ACC112 (cell line): ENCODE data around the gene CDH22.

ENCODE experiments used
- H2AFZ ChIP-seq: fragments of 200-600 bp; sonication (generic); one replicate; pipeline ENCODE4 v1.6.0; 2017; ENCODE audit warnings: antibody characterized with exemption, low read length; ENCODE audit not compliant: unreplicated experiment
- H3K27ac ChIP-seq: fragments of 200-600 bp; sonication (generic); 2 replicates; pipeline ENCODE4 v1.5.1; 2014; ENCODE audit warnings: low read depth, mild to moderate bottlenecking, antibody characterized with exemption, low read length, moderate library complexity
- H3K27me3 ChIP-seq: fragments of 200-600 bp; sonication (generic); 2 replicates; pipeline ENCODE4 v1.6.1; 2014; ENCODE audit warnings: mild to moderate bottlenecking, antibody characterized with exemption, low read length, moderate library complexity, mixed read lengths; ENCODE audit not compliant: insufficient read depth
- H3K36me3 ChIP-seq: fragments of 200-600 bp; sonication (generic); 2 replicates; pipeline ENCODE4 v1.6.1; 2016; ENCODE audit warnings: mild to moderate bottlenecking, antibody characterized with exemption, low read length, moderate library complexity, mixed read lengths; ENCODE audit not compliant: insufficient read depth
- H3K4me1 ChIP-seq: fragments of 200-600 bp; sonication (generic); one replicate; pipeline ENCODE4 v1.6.1; 2016; ENCODE audit warnings: low read length, mixed read lengths; ENCODE audit not compliant: insufficient read depth, unreplicated experiment, control insufficient read depth
- H3K4me3 ChIP-seq: fragments of 200-600 bp; sonication (generic); 2 replicates; pipeline ENCODE4 v1.5.1; 2014; ENCODE audit warnings: mild to moderate bottlenecking, low read depth, low read length
- H3K79me2 ChIP-seq: fragments of 200-600 bp; sonication (generic); one replicate; pipeline ENCODE4 v1.6.0; 2016; ENCODE audit warnings: low read length; ENCODE audit not compliant: control insufficient read depth, unreplicated experiment, insufficient read depth

CDH22 gene

DNA sequence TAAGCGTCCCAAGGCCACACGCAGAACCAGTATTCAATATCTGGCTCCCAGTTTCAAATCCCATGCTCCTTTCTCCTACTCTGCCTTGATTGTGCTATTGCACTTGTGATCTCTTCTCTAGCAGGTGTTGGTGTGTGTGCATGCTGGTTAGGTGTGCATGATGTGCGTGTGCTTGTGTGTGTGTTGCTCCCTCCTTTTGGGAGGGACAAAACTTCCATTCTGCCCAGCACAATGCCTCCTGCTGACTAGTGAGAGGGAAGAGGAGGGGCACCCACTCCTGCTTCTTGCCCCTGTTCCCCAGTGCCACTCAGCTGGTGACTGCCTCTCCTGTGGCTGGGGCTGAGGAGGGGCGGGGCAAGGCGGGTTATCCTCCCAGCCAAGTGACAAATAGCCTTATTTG, 170.5 kb downstream of the CDH22 start:
- Histone ChIP-seq H3K79me2 (no peaks in the 10 kb centered on the region), H3K27me3 (peaks cover 60% of the 10 kb centered on the region), H2AFZ (no peak overlapping the region), H3K4me1 (no peaks in the 10 kb centered on the region), H3K4me3 (no peak overlapping the region), H3K36me3 (no peaks in the 10 kb centered on the region), H3K27ac (no peak overlapping the region)

DNA sequence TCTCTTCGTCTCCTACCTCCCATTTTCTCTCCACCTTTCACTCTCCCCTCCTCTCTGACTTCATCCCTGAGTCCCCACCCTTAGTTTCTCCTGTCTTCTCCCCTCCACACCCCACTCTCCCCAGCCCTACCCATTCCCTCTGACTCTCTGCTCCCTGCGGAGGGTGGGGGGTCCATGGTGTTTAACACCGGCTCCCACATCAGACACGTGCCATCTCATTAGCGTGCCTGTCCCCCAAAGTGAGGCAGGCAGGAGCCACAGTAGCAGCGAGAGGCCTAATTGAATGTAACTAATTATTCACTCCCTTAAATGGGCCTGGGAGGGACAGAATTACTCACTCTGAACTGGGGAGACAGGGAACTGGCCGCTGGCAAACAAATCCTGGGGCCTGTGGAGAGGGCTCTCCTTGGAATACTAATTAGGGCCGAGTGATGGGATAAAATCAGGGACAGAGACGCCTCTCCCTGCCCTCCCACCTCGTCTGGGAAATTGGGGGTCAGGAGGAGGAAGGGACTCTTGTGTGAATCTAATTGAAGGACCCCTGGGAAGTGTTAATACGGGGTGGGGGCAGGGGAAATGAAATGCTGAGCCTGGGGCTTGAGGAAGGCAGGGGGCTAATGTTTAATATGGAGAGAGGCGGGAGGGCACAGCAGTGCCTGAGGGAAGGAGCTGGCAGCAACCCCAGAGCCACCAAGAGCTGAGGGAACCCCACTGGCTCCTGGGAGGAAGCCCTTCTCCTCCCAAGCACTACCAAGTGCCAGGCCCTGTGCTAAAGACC, 172.3 kb downstream of the CDH22 start:
- no peaks in the 10 kb centered on the region for H3K4me1 ChIP-seq
- no peak overlapping the region for H3K4me3 ChIP-seq
- H3K27ac ChIP-seq, result no peak overlapping the region
- H3K79me2 ChIP-seq, result no peaks in the 10 kb centered on the region
- H2AFZ ChIP-seq, result no peak overlapping the region
- H3K36me3 ChIP-seq, result no peaks in the 10 kb centered on the region
- peaks cover 52% of the 10 kb centered on the region for H3K27me3 ChIP-seq

GRCh38 chr20:46134716-46135115, 173.6 kb downstream of the CDH22 start:
- H3K27ac ChIP-seq, result no peak overlapping the region
- H3K4me1 ChIP-seq, result no peaks in the 10 kb centered on the region
- H3K4me3 ChIP-seq, result no peak overlapping the region
- no peaks in the 10 kb centered on the region for H3K36me3 ChIP-seq
- peaks cover 51% of the 10 kb centered on the region for H3K27me3 ChIP-seq
- H2AFZ ChIP-seq, result no peak overlapping the region
- H3K79me2 ChIP-seq, result no peaks in the 10 kb centered on the region

DNA sequence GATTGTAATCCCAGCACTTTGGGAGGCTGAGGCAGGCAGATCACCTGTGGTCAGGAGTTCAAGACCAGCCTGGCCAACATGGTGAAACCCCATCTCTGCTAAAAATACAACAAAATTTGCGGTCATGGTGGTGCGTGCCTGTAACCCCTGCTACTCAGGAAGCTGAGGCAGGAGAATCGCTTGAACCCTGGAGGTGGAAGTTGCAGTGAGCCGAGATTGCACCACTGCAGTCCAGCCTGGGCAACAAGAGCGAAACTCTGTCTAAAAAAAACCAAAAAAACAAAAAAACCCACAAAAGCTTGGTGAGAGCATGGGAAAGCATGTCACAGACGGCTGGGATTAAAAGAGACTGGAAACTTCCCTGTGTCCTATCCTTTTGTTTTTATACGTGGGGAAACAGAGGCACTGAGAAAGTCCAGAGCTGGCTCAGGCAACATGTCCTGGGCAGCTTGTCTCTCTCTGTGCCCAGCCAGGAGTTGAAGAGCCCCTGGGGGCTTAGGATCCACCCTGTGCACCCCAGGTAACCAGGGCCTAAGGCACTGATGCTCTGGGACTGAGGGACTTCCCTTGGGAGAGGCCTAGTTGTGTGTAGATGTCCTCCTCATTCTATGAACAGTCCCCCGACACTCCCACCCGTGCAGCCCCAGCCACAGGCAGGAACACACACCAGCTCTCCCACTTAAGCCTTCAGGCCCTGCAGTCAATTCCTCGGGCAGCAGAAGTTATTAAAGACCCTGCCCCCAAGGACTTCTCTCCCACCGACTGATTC, 174.2 kb downstream of the CDH22 start:
- H3K4me1 ChIP-seq, result no peaks in the 10 kb centered on the region
- no peak overlapping the region for H2AFZ ChIP-seq
- no peaks in the 10 kb centered on the region for H3K36me3 ChIP-seq
- H3K27ac ChIP-seq, result no peak overlapping the region
- peaks cover 45% of the 10 kb centered on the region for H3K27me3 ChIP-seq
- no peak overlapping the region for H3K4me3 ChIP-seq
- H3K79me2 ChIP-seq, result no peaks in the 10 kb centered on the region

DNA sequence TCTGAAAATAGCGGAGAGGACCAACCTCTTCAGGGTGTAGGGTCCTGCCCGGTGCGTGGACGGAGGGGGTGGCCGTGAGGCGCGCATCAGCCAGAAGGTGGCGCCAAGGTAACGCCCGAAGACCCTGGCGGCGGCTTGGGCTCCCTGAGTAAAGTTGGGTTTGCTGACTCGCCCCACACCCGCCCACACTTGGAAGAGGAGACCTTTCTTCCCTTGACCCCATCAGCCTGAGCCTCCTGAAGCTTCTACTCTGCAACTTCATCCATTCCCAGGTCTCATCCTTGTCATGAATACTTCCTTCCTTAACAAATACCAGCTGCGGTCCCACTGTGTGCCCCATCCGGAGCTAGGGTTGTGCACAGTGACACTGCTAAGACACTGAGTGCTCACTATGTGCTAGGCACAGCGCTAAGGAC, 175.6 kb downstream of the CDH22 start:
- no peaks in the 10 kb centered on the region for H3K79me2 ChIP-seq
- H3K27ac ChIP-seq, result no peak overlapping the region
- H3K4me1 ChIP-seq, result no peaks in the 10 kb centered on the region
- peaks cover 32% of the 10 kb centered on the region for H3K27me3 ChIP-seq
- H3K36me3 ChIP-seq, result no peaks in the 10 kb centered on the region
- no peak overlapping the region for H2AFZ ChIP-seq
- no peak overlapping the region for H3K4me3 ChIP-seq

DNA sequence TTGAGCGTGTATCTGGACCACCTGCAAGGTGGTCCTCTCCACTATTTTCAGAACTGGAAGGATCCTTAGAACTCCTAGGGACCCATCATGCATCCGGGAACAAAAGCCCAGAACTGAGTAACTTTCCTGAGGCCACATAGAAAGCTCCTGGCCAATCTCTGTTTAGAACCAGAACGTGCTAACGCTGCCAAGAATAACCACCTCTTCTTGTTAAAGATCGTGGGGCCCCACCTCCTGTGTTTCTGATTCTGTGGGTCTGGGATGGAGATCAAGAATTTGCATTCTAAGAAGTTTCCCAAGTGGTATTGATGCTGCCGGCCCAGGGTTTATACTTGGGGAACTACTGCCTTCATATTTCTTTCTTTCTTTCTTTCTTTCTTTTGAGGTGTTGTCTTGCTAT, 176.9 kb downstream of the CDH22 start:
- Histone ChIP-seq H3K27me3 (peaks cover 23% of the 10 kb centered on the region), H2AFZ (no peak overlapping the region), H3K79me2 (no peaks in the 10 kb centered on the region), H3K27ac (no peak overlapping the region), H3K4me1 (no peaks in the 10 kb centered on the region), H3K36me3 (no peaks in the 10 kb centered on the region), H3K4me3 (no peak overlapping the region)

- H3K27ac ChIP-seq, result no peak overlapping the region
- no peaks in the 10 kb centered on the region for H3K79me2 ChIP-seq
- peaks cover 23% of the 10 kb centered on the region for H3K27me3 ChIP-seq
- 0 out of 2 replicates have a peak, but pooled peaks cover 2% of the 10 kb centered on the region for H3K36me3 ChIP-seq
- H2AFZ ChIP-seq, result no peak overlapping the region
- no peaks in the 10 kb centered on the region for H3K4me1 ChIP-seq
- no peak overlapping the region for H3K4me3 ChIP-seq
Observed at GRCh38 chr20:46130534-46130933, 177.8 kb downstream of the CDH22 start.

GRCh38 chr20:46129955-46130481, 178.3 kb downstream of the CDH22 start:
- no peak overlapping the region for H3K4me3 ChIP-seq
- no peak overlapping the region for H2AFZ ChIP-seq
- no peak overlapping the region for H3K27ac ChIP-seq
- H3K4me1 ChIP-seq, result no peaks in the 10 kb centered on the region
- H3K36me3 ChIP-seq, result 0 out of 2 replicates have a peak, but pooled peaks cover 3% of the 10 kb centered on the region
- peaks cover 23% of the 10 kb centered on the region for H3K27me3 ChIP-seq
- no peaks in the 10 kb centered on the region for H3K79me2 ChIP-seq

DNA sequence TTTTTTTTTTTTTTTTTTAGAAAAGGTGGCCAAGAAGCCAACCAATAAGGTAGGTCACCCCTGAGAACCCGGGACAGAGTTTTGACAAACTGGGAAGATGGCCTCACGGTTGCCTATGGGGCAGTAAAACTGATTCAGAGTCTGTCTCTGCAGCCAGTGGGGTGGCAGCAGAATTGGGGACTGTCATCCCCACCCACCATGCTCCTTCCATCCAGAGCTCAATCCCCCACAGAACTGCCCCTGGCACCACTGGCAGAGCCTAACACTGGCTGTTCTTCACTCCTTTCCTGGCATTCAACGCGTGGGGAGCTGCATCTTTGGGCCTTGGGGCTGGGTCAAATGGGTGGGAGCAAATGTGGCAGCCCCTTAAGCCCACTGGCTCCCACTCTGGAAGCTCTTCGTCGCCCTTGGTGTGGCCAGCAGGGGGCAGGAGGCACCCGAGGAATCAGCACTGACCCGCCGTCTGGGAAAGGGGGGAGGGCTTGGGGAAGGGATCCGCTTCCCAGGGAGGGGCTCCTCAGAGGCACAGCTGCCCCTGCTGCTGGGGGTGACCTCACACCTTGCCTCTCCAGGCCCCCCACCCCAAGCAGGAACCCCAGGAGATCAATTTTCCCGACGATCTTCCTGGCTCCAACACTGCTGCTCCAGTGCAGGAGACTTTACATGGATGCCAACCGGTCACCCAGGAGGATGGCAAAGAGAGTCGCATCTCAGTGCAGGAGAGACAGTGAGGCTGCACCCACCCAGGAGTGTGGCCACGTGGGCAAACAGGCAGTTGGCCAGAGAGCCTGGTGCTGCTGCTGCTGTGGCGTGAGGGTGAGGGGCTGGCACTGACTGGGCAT, 179.8 kb downstream of the CDH22 start:
- H3K27me3 ChIP-seq, result peaks cover 23% of the 10 kb centered on the region
- 0 out of 2 replicates have a peak, but pooled peaks cover 3% of the 10 kb centered on the region for H3K36me3 ChIP-seq
- no peaks in the 10 kb centered on the region for H3K4me1 ChIP-seq
- H3K79me2 ChIP-seq, result no peaks in the 10 kb centered on the region
- H2AFZ ChIP-seq, result no peak overlapping the region
- H3K4me3 ChIP-seq, result no peak overlapping the region
- H3K27ac ChIP-seq, result no peak overlapping the region

GRCh38 chr20:46127396-46128010, 180.8 kb downstream of the CDH22 start:
- Histone ChIP-seq H3K4me3 (no peak overlapping the region), H3K36me3 (0 out of 2 replicates have a peak, but pooled peaks cover 3% of the 10 kb centered on the region), H2AFZ (no peak overlapping the region), H3K79me2 (no peaks in the 10 kb centered on the region), H3K4me1 (peaks cover 3% of the 10 kb centered on the region), H3K27ac (no peak overlapping the region), H3K27me3 (peaks cover 23% of the 10 kb centered on the region)
